HFF-Myc (cell line): ENCODE results near the gene PRTFDC1.
A peak's percentile ranks its signal among the peaks of the same experiment; 100 is the strongest.
"Not testable (repeated sequence)": the region's sequence is repeated elsewhere in the genome, so short reads cannot be mapped to it uniquely, and the experiment has no call there.

Source experiments
- DNase-seq: peaks from one replicate; pipeline ENCODE4 v3.0.0-alpha.2; 2011; ENCODE audit warnings: low read depth; ENCODE audit errors: extremely low read depth
- H3K4me3 ChIP-seq: replicated peaks from 2 replicates; pipeline ENCODE4 v1.5.1; 2011; ENCODE audit warnings: low read depth, mild to moderate bottlenecking, control low read depth, low read length
- TF ChIP-seq, protein P1 (sequence below): IDR thresholded peaks from 2 replicates; pipeline ENCODE4 v1.5.1; 2012; ENCODE audit warnings: mild to moderate bottlenecking, low read depth, low read length, control low read depth; ENCODE audit errors: missing control alignments

PRTFDC1 gene

DNA sequence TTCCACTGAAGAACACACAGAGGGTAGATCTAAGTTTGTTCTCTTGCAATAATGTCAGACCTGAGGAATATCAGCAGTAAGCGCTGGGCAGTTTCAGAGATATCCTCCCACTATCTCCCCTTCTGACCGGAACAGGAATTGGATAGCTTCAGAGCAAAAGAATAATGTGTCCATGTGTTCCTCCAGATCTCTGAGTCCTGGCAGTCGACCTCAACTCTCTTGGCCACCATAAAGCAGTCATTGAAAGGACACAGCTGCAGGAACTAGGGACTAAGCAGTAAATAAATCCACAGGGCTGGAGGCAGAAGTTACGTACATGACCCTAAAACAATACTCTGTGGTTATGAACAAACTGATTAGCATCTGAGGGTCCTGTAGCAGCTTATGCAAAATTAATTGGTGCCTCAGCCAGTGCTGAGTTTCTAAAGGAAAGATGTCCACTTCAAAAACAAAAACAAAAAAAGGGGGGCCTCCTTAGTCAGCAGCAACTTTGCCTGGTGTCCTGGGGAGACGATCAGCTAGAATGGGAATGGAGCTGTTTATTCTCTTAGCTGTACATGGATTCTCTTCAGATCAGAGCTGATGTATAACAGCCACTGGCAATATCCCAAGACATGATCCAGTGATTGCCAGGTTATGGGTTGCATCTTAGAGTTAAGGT, 6.4 kb upstream of the PRTFDC1 start:
- no peak overlapping the region for H3K4me3 ChIP-seq
- peak; percentile 53 for DNase-seq

DNA sequence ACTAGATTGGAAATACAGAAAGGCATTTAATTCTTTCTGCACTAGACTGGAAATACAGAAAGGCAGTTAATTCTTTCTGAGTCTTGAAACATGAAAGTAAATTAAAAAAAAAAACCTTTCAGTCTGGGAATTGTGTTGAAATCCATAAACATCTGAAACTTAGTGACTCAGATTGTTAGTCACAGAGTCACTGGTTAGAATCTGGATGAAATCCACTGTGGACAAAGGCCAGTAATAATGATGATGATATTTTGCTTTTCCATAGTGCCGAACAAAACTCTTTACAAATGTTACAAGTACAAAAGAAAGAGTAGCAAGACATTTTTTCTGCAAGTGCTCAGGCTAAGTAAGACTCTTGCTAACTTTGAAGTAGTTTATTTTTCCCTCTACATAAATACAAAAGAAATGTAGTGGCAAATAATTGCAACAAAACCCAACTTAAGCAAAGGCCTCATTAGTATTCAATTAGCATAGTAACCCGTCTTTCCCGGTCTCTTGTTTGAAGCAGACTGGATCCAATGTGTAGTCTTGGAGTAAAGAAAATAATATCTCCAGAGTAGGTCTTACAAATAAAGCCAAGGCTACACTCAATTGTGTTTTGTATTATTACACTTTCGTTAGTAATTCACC, 5.8 kb upstream of the PRTFDC1 start:
- H3K4me3 ChIP-seq, result no peak overlapping the region; the same call in 1 of the 2 replicates
- DNase-seq, result peak; percentile 55
- TF ChIP-seq, protein P1, sequence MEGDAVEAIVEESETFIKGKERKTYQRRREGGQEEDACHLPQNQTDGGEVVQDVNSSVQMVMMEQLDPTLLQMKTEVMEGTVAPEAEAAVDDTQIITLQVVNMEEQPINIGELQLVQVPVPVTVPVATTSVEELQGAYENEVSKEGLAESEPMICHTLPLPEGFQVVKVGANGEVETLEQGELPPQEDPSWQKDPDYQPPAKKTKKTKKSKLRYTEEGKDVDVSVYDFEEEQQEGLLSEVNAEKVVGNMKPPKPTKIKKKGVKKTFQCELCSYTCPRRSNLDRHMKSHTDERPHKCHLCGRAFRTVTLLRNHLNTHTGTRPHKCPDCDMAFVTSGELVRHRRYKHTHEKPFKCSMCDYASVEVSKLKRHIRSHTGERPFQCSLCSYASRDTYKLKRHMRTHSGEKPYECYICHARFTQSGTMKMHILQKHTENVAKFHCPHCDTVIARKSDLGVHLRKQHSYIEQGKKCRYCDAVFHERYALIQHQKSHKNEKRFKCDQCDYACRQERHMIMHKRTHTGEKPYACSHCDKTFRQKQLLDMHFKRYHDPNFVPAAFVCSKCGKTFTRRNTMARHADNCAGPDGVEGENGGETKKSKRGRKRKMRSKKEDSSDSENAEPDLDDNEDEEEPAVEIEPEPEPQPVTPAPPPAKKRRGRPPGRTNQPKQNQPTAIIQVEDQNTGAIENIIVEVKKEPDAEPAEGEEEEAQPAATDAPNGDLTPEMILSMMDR, result no peak

More for the DNA sequence above, 6.4 kb upstream of the PRTFDC1 start:
- TF ChIP-seq, protein P1, result no peak

DNA sequence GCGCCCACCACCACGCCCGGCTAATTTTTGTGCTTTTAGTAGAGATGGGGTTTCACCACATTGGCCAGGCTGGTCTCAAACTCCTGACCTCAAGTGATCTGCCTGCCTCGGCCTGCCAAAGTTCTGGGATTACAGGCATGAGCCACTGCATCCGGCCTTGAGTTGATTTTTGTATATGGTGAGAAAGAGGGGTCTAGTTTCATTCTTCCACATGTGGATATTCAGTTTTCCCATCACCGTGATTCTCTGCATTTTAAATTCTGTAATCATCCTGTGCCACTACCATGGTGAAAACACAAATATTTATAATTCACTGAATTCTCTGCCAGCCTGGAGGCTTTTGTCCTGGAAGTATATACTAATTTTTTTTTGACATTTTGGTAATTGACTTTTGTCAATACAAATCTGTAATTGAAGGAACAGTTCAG, 5.2 kb upstream of the PRTFDC1 start:
- not testable (repeated sequence) for H3K4me3 ChIP-seq, DNase-seq

DNA sequence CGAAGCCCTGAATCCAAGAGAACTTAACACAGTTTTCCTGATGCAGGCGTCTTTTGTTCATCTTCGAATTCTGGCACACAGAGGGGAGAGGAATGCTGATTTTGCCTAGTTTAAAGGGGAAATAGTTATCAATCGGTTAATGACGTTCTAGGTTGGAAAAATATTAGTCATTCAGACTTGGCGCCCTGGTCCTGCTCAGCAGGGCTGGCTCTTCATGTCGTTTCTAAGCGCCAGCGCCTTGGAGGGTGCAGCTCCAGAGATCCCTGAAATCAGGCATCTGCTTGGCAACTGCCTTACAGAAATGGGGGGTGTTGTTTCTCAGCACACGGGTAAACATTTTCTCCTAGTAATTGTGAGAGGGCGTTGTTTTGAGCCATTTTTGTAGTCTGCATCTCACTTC, 1.3 kb upstream of the PRTFDC1 start:
- H3K4me3 ChIP-seq, result no peak overlapping the region
- DNase-seq, result no peak

DNA sequence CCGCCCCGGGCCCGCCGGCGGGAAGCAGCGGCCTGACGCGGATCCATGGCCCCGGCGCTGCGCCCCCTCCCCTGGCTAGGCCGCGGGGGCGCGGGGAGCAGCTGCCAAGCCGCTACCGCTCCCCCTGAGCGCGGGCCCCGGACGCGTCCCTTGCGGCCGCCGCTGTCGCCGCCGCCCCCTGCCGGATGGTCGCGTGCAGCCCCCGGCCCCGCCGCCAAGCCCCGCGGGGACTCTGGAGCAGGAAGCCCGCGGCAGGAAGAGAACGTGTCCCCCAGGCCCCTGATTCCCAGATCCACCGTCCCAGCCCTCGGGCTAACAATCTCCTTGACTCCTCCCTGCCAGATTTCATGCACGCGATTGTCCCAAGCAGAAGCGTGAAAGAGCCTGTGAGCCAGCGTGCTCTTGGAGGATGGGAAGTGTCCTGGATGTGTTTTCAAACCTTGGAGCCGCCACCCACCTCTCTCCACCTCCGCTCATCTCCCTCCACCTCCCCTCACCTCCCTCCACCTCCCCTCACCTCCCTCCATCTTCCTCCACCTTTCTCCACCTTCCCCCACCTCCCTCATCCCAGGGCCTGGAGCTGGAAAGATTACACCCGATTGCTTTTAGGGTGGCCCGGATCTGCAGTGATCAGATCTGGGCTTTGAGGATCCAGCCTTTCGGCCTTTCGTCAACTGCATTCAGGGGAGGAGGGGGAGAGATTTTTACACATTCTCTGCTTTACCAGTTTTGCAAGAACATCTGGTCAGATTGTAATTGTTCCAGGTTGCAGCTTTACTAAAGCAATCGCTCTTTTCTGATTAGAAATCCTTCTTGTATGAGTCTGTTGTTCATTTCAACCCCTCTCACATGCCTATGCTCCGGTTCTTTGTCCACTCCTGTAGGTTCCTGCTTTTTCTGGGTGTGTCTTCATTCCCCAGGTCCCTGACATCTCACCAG, 570 bp upstream of the PRTFDC1 start:
- TF ChIP-seq, protein P1, result no peak
- peak; percentile 41 for DNase-seq
- H3K4me3 ChIP-seq, result peak overlapping the region; percentile 42

More for the DNA sequence above, 1.3 kb upstream of the PRTFDC1 start:
- TF ChIP-seq, protein P1, result no peak

DNA sequence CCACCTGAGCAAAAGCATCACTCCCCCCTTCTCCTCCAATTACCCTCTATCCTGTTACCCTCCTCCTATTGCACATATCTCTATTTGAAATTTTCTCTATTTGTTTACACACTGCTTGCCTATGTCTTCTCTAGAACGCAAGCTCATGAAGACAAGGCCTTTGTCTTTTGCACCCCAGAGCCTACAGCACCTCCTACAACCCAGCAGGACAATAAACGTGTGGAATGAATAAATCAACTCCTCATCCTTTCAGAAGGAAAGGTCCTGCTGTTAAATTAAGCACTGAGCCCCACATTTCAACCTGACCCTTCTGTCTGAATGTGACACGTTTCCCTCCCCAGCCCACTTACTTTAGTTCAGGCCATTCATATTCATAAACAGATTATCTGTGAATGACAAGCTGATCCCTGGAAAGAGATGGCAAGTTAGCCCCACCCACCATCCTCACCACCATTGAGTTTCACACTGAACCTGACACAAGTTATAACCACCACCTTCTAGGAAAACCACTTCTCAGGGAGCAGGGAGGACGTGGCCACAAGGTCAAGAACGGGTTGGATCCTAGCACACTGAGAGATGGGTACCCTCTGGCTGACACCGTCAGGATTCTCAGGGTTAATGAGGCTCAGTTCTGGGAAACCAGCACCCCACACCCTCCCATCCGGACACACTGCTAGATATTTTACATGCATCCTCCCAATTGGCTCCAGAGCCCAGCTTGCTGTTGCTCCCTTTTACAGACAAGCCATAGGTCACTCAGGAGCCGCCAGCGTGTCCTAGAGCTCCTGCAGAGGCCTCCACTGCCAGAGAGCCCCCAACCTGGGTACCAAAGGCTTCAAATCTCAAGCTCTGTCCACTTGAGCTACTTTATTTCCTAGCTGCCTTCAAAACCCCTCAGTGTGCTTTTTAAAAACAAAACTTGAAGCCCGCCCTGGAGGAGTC, 934 bp downstream of the PRTFDC1 start:
- TF ChIP-seq, protein P1, result no peak
- DNase-seq, result no peak
- peak overlapping the region; percentile 42 for H3K4me3 ChIP-seq
